Measurements from ENCODE around the gene CYTH3.

Gene CYTH3

DNA sequence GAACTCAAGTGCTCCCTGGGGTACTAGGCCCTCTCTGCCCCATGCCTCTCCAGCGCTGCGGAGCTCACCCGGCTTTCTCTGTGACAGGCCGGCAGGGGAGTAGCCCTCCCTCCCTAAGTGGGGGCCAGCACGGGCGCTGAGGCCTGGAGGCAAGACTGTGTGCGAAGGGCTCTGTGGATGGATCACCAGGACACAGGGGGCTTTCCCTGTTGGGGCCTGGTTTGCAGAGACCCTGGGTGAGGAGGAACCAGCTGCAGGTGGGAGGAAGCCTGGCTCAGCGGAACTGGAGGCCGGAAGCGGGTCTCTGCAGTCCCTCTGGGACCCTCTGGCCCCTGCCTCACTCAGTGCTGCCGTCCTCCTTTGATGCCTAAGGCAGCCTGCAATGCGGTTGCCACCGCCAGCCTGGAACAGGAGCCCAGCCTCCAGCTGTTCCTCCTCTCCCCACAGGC is 106.0 kb downstream of the CYTH3 start:
- no peak for DNase-seq (ENCODE audit: low read depth)

DNA sequence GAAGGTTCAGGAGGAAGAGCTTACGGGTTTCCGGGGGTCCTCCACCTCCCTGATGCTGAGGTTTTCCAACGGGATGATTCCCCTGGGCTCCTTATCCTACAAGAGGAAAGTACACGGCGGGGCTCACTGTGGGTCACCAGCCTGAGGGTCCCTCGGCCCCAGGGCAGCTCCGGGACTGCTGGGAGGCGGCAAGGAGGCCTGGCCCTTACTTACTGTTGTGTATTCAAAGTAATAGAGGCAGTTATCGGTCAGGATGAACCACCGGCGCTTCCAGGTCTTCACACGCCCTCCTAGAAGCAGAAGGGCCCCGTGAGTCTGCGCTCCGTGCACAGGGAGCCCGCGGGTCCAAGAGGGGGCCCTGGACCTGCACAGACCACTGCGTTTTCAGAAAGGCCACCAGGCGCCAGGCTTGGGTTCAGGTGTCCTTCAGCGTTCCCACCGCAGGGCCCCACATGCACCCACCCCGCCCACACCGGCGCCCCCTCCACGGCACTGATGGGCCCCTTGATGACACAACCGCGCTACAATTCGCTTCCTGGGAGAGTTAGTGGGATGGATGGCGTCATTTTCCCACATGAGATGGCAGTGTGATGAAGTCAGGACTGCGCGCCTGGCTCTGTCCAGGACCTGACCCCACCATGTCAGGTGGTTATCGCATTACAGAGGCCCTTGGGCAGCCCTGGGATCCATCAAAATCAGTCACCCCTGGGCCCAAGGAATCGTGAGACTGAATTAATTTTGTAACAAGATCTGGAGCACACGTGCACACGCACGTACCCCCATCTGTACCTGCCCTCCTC is 106.7 kb downstream of the CYTH3 start:
- no peak for DNase-seq (ENCODE audit: low read depth)

DNA sequence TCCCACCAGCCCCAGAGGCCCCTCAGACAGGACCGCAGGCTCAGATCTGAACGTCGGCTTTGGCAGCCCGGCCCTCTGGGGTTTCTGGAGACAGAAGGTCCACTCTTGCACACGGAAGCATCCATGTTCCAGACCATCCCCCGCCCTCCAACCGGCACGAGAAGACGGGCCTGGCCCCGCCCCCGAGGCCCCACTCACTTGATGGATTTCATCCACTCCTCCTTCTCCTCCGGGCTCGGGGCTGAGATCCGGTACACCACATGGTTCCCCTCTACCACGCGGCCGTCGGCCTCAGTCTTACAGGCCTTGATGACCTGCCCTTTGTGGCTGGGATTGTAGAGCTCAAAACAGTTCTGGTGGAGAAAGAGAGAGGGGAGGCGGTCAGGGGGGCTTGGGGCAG is 107.3 kb downstream of the CYTH3 start:
- no peak for DNase-seq (ENCODE audit: low read depth)

DNA sequence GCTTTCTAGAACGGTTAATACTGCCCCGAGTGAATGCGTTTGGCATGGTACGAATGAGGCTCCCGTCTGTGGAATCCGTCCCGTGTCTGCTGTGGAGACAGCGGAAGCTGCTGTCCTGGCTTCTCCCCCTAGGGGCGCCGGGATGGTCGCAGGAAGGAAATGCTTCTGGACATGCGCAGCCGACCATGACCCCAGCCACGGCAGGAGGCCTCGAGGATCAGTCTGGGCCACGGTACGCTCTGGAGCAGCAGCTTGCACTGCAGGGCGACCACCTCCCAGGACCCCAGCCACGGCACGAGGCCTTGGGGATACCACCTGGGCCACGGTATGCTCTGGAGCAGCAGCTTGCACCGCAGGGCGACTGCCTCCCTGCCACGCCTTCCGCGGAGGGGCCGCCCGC is 107.9 kb downstream of the CYTH3 start:
- no peak for DNase-seq (ENCODE audit: low read depth)

DNA sequence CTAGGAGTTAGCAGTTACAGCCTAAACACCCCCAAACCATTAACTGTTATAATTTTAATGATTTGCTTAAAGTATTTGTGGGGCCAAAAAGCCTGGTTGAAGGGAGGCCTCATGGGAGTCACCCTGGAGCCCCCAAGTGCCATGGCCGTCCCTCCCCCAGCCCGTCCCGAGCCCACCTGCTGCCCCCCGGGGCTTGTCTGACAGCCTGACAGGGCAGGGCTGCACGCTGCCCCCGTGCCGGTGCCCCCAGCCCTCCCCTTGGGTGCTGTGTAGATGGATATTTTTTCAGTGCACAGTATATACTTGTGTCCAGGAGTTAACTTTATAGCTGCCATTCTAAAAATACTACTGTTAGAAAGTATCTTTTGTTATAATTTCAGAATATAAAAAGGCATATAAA is 108.4 kb downstream of the CYTH3 start:
- no peak for DNase-seq (ENCODE audit: low read depth)

DNA sequence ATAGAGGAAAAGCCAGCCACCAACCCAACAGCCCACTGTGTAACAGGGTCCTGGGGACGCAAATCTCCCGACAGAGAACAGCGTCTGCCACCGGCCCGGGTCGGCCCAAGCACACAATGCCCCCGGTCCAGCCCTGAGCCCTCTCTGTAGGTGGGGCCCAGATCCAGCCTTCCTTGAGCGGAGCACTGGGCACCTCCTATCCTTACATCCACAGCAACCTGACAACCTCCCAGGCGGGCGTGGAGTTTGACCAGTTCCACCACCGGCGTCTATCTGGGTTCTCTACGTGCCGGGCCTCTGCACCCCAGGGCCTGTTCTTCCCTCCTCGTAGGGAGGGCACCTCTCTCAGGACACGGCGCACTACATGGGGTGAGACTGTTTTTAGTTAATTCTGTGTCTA is 109.0 kb downstream of the CYTH3 start:
- DNase-seq (ENCODE audit: low read depth) = no peak

DNA sequence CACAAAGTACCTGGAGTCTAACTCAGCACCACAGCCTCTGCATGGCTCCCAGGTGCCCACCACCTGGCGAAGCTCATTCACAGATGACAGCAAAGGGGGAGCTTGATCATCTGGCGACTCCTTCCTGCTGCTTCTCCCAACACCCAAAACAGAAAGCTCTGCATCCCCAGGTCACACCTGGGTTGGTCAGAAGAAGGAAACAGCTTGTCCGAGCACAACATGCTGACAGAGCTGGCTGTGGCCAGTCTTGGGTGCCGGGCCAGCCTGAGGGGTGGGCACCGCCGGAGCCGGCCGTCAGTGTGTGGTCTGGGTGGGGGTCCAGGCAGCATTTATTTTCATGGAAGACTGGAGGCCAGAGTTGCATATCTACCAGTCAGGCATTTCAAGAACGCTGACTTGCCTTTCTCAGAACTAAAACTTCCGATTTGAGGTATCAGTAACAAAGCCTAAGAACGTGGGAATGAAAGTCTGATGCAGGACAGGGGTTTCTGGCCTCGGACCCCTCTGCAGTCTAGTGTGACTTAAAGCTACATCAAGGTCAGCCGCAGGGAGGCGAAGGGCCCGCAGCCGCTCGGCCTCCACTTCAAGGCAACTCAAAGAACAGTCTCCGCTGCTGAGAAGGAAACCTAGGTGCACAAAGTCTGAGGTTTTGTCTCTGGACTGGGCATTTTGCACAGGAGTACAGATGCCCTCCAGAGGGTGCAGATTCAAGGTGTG is 109.6 kb downstream of the CYTH3 start:
- DNase-seq (ENCODE audit: low read depth) = no peak

DNA sequence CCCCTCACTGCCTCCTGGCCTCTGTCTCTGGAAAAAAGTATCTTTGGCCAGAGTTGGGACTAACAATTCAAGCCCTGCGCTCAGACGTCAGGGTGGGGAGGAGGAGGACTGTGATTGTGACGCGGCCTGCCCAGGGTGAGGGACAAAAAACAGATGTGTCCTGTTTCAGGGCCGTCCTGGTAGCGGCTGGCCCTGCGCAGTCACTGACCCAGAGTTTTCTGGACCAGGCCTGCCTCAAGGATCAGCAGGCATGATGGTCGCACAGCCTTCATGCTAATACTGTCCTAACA is 110.1 kb downstream of the CYTH3 start:
- DNase-seq (ENCODE audit: low read depth) = no peak

DNA sequence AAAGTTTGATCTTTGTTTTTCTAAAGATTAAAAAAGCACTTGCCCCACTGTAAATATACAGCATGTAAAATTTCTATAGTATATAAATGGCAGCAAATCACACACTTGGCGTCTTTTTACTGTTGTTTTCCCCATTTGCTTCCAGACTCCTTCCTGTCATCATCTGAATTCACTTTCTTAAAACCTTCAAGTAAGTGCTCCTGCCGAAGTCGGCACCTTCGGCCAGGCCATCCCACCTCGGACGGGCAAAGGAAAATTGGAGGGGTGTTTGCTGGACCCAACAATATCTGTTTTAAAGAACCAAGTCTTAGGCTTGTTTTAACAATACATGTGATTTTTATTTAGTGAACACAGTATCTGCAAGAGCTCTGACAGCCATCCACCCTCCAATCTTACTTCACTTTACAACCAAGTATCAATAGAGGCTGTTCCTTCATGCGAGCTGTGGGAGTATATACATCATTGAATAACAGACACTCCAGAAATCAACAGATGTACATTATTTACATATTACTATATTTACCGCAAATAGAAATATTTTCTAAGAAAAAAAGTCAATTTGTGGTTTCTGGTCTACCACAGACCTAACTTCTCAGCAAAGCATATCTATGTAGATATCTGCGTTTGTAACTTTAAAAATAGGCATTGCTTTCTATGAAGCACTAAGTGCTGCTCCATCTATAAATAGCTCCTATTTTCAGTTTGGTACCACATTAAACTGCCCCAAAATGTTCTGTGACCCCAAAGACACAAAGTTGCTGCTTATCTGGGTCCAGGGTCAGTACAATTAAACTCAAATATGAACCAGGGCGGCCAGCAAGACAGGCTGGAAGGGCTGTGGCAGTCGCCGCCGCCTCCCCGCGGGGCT is 110.7 kb downstream of the CYTH3 start:
- no peak for DNase-seq (ENCODE audit: low read depth)

DNA sequence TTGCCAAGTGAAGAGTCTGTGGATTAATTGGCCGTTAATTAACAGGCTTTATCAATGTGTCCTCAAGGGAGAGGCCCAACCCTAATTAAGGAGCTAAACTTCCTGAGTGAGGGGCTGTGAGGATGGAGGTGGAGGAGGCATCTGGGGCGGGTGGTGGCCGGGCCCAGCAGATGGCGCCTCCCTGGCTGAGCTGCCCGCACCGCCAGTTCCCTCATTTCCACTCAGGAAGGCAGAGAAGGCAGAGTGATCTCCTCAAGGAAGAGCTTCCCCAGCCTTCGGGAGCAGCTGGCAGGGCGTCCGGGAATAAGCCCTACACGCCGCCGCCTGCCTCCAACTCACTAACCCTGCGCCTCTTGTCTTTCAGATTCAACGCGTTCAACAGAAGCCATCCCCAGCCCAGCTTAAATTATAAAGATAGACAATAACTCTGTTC is 112.2 kb downstream of the CYTH3 start:
- no peak for DNase-seq (ENCODE audit: low read depth)

DNA sequence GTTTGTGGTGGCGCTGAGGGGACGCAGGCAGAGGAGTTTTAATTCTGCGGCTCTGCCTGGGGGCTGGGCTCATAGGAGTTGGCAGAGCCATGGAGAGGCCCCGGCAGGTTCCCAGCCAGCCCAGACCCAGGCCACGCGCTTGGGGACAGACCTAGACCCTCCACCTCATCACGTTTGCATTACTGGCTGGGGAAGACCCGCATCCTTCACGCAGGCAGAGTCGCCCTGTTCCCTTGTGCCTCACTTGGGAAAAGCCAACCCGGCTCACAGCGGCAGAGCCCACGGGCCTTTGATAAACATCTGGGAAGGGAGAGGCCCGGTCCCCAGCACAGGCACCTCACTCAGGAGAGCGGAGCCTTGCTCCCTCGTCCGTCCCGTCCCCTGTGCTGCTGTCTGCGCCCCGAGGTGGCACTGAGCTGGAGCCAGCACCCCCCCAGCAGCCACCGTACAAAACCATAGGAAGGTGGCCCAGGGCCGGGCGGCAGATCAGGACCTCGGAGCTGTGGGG is 112.8 kb downstream of the CYTH3 start:
- no peak for DNase-seq (ENCODE audit: low read depth)

DNA sequence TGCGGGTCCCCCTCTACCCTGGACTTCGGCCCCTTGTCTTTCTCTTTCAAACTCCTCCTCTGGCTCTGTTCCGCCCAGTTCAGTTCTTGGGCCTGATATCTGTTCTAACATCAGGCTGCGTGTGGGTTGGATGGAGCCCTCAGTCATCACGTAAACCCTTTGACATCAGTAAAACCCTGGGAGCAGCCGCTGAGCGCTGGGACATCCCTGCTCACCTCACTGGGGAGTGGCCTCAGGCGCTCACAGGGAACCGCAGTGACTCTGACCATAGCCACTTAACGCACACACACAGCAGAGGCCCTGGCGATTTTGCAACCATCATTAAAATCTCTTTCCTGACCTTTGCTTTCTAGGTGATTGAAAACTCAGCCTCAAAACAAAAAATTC is 113.3 kb downstream of the CYTH3 start:
- DNase-seq (ENCODE audit: low read depth) = no peak

DNA sequence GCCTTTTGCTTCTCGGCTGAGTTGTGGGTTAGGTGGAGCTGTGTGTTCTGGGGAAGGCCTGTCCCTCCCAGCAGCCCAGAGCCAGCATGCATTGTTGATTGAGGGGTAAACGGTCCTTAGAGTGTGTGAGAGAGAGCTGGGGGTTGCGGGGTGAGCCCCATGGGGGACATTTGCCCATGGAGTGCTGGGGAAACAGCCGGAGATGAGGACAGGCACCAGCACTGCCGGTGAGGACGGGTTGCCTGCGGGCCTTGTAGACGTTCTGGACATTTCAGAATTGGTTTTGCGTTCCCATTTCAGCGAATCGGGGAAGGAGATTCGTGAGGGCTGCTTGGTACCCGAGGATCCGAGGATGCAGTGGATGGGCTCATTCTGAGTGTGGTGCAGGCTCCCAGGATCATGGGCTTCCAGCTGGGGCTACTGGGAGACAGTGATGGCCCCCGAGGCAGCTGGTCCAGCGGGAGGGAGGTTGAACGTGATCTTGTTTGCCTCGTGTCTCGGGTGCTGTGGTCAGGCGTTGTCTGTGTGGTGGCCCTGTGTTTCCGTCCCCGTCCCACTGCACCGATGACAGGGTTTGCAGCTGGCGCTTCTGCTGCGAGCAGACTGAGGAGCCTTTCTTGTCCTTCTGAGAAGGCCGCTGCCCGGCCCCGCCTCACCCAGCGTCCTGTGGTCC is 113.9 kb downstream of the CYTH3 start:
- DNase-seq (ENCODE audit: low read depth) = no peak

DNA sequence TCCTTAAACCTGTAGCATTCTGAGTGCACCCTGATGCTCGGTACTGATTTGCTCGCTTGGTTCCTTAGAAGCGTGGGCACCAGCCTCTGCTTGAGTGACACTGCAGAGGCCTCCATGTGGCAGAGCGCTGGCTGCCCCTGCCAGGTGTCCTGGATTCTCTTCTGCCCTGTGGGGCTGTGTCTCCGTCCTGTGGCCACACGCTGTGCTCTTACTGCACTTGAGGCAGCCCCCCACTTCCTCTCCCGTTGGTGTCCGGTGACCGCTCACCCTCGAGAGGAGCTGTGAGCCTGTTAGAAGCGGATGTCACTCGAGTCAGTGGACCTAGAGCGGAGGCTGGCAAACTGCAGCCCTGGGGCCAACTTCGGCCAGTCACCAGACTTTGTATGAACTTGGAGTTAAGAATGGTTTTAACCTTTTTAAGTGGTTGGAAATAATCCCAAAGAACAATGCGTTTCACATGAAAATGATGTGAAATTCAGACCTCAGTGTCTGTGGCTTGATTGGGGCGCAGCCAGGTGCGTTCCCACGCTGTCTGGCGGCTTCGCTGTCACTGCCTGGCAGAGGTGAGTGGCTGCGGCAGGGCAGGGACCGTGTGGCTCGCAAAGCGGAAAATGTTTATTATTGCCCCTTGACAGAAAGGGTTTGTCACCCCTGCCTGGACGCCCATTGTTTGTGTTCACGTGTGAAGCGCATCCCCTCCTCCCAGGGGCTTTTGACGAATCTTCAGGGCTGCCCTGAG is 114.6 kb downstream of the CYTH3 start:
- DNase-seq (ENCODE audit: low read depth) = no peak

DNA sequence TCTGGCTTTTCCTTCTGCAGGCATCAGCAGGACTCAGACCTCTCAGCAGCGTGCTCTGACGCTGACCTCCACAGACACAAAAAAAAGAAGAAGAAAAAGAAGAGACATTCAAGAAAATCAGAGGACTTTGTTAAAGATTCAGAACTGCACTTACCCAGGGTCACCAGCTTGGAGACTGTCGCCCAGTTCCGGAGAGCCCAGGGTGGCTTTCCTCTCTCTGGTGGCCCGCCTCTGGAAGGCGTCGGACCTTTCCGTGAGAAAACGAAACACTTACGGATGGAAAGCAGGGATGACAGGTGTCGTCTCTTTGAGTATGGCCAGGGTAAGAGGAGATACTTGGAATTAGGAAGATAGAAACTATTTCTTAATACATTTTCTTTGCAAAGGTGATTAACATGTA is 115.7 kb downstream of the CYTH3 start:
- DNase-seq (ENCODE audit: low read depth) = no peak

DNA sequence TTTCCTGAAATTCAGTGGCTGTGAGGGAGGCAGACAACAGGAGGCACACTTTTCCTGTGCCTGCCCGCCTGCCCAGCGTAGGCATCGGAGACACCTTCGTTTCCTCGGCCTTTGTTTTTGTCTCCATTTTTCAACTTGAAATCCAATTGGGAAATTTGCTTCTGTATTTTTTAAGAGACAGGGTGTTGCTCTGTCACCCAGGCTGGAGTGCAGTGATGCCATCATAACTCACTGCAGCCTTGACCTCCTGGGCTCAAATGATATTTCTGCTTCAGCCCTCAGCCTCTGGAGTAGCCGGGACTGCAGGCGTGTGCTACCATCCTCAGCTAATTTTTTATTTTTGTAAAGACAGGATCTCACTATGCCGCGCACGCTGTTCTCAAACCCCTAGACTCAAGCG is 116.8 kb downstream of the CYTH3 start:
- DNase-seq (ENCODE audit: low read depth) = no peak

DNA sequence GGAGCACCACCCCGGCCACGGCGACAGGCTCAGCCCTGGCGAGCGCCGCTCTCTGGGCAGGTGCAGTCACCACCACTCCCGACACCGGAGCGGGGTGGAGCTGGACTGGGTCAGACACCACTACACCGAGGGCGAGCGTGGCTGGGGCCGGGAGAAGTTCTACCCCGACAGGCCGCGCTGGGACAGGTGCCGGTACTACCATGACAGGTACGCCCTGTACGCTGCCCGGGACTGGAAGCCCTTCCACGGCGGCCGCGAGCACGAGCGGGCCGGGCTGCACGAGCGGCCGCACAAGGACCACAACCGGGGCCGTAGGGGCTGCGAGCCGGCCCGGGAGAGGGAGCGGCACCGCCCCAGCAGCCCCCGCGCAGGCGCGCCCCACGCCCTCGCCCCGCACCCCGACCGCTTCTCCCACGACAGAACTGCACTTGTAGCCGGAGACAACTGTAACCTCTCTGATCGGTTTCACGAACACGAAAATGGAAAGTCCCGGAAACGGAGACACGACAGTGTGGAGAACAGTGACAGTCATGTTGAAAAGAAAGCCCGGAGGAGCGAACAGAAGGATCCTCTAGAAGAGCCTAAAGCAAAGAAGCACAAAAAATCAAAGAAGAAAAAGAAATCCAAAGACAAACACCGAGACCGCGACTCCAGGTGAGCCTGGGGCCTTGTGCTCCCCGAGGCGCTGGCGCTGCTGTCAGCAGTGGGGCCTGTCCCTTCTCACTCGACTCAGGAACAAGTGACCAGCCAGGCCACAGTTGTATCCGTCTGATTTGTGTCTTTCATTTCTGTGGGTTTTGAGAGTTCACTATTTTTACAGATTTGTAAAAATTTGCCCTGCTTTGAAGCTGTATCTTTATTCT is 117.7 kb downstream of the CYTH3 start:
- DNase-seq (ENCODE audit: low read depth) = no peak

DNA sequence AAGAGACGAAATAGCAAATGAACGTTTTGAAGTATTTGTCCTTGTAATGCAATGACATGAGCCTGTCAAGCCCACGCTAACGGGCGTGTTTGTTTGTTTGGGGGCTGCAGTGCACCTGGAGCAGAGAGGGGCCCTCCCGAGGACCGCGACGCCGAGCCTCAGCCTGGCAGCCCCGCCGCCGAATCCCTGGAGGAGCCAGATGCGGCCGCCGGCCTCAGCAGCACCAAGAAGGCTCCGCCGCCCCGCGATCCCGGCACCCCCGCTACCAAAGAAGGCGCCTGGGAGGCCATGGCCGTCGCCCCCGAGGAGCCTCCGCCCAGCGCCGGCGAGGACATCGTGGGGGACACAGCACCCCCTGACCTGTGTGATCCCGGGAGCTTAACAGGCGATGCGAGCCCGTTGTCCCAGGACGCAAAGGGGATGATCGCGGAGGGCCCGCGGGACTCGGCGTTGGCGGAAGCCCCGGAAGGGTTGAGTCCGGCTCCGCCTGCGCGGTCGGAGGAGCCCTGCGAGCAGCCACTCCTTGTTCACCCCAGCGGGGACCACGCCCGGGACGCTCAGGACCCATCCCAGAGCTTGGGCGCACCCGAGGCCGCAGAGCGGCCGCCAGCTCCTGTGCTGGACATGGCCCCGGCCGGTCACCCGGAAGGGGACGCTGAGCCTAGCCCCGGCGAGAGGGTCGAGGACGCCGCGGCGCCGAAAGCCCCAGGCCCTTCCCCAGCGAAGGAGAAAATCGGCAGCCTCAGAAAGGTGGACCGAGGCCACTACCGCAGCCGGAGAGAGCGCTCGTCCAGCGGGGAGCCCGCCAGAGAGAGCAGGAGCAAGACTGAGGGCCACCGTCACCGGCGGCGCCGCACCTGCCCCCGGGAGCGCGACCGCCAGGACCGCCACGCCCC is 118.5 kb downstream of the CYTH3 start:
- no peak for DNase-seq (ENCODE audit: low read depth)

DNA sequence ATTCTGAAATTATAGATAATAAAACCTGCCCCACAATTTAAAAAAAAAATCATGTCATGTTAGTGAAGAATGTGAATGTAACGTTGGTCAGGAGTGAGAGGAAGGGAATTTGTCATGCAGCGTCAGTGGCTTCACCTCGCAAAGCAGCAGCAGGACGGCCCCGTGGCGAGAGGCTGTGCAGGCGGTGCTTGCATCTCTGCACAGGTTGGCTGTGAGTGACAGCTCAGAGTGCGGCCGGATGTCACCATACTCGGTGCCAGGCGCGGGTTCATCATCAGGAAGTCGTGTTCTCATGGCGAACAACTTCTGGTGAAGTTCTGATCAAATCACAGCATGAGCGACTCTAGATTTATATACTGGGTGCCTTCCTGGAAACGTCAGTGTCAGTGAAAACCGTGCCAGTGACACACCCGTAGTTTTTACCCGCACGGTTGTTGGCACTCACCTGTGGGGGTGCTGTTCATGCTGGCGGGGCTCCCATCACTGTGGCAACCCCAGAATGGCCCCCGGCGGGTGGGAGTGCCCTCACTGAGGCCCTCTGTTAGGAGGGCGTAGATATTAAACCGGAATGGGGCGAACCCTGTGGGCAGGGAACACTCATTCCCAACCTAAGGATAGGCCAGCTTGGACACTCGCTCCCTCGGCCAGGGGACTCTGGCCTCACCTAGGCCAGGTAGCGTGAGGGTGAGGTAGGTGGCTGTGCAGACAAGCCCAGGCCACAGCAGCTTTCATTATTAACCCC is 120.3 kb downstream of the CYTH3 start:
- DNase-seq (ENCODE audit: low read depth) = no peak

All from stimulated activated CD4-positive, alpha-beta T cell treated with anti-CD3 and anti-CD28 coated beads, Interleukin-2, amount 100 ng/mL, for 4 hours (primary cell).